Upper lobe of left lung (tissue), 6 donors: Measurements from ENCODE around the gene SUPT7L. TPM values are rescaled to one million over a fixed set of nuclear protein-coding genes. Genes with fewer than 3 reads are reported as not detected.
A peak's percentile ranks its signal among the peaks of the same experiment; 100 is the strongest.

ENCODE experiments used
- ATAC-seq, 2 donors: fragments of 200-7000 bp; cut with Tn5 transposase; one replicate each; pipeline ENCODE4 v1.9.1; 2022; ENCODE audit warnings: mild to moderate bottlenecking in 2 of 2, moderate library complexity in 2 of 2; ENCODE audit not compliant: low FRiP score in 2 of 2
- DNase-seq, 2 donors: peaks; one replicate each; pipeline ENCODE4 v3.0.0-alpha.2; 2019 to 2020
- H3K27ac ChIP-seq, 4 donors: fragments of 200-600 bp; sonication (generic); one replicate each; pipeline ENCODE4 v1.5.1; 2016 to 2019
- H3K27me3 ChIP-seq, 4 donors: fragments of 200-600 bp; sonication (generic); one replicate each; pipeline ENCODE4 v1.5.1; 2017 to 2019
- H3K36me3 ChIP-seq, 4 donors: fragments of 200-600 bp; sonication (generic); one replicate each; pipeline ENCODE4 v1.5.1; 2016 to 2019
- H3K4me1 ChIP-seq, 4 donors: fragments of 200-600 bp; sonication (generic); one replicate each; pipeline ENCODE4 v1.5.1; 2018 to 2019
- H3K4me3 ChIP-seq, 4 donors: fragments of 200-600 bp; sonication (generic); one replicate each; pipeline ENCODE4 v1.5.1; 2017 to 2019; ENCODE audit warnings: mild to moderate bottlenecking in 2 of 4, moderate library complexity in 1 of 4
- H3K9me3 ChIP-seq, 4 donors: fragments of 200-600 bp; sonication (generic); one replicate each; pipeline ENCODE4 v1.5.1; 2018 to 2019
- EP300 ChIP-seq, 4 donors: sonication (generic); formaldehyde crosslinking; IDR thresholded peaks; one replicate each; pipeline ENCODE4 v1.5.1; 2017; ENCODE audit warnings: antibody characterized with exemption in 4 of 4, control low read depth in 2 of 4
- POLR2A ChIP-seq, 4 donors: fragments of 450-650 bp; IDR thresholded peaks; one replicate each; pipeline ENCODE4 v1.5.1; 2016 to 2017; ENCODE audit warnings: antibody characterized with exemption in 4 of 4, mild to moderate bottlenecking in 2 of 4
- POLR2AphosphoS5 ChIP-seq, 2 donors: sonication (generic); formaldehyde crosslinking; IDR thresholded peaks; one replicate each; pipeline ENCODE4 v1.5.1; 2017; ENCODE audit warnings: antibody characterized with exemption in 2 of 2
- WGBS, 2 donors: methylation state at CpG; one replicate each; pipeline ENCODE4 v1.1.5; 2017 to 2018; 5-methylcytosine and 5-hydroxymethylcytosine counted together
- total RNA-seq, 6 donors: library from RNA; depleted of rRNA in 4 of 6; stranded (reverse); fragments of >200 nt in 4 of 6; gene quantifications; one replicate each; pipeline versions ENCODE4 v1.1.0 to v1.2.1, GENCODE V29; 2016 to 2021
- TF ChIP-seq, protein P1 (sequence below), 6 experiments: fragments of 450-650 bp in 4 of 6; fragments of 200-600 bp in 2 of 6; sonication (generic) in 2 of 6; IDR thresholded peaks; one replicate each; pipeline ENCODE4 v1.5.1; 2016 to 2019; ENCODE audit warnings: antibody characterized with exemption in 6 of 6
- donor health status: DM: no; HTN: no; CAD: no; lungs with moderate emphysema.
- donor health status: DM: no; HTN: yes; CAD: no; lungs with severe emphysema.

Gene SUPT7L, protein sequence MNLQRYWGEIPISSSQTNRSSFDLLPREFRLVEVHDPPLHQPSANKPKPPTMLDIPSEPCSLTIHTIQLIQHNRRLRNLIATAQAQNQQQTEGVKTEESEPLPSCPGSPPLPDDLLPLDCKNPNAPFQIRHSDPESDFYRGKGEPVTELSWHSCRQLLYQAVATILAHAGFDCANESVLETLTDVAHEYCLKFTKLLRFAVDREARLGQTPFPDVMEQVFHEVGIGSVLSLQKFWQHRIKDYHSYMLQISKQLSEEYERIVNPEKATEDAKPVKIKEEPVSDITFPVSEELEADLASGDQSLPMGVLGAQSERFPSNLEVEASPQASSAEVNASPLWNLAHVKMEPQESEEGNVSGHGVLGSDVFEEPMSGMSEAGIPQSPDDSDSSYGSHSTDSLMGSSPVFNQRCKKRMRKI
- 10 to 100 TPM; 22.2 to 70.2 (median 25.0) TPM for total RNA-seq

GRCh38 chr2:27663285-27664153 lies at the start of gene SUPT7L, which contains the start of gene SLC4A1AP:
Gene SUPT7L (minus strand): TSS chr2:27663614. CDS start chr2:27662192, 1,422 bp downstream.
Gene SLC4A1AP (plus strand): TSS chr2:27663889. CDS start chr2:27663915, 26 bp downstream.
- peaks cover 9 to 47% (median 31%) of the 10 kb centered on the region in 4 donors for H3K36me3 ChIP-seq
- WGBS, 2 donors: 0% methylated on average over 31 to 44 of the region's 56 CpGs
- peaks cover 23 to 41% (median 30%) of the 10 kb centered on the region in 4 donors for H3K4me1 ChIP-seq

DNA sequence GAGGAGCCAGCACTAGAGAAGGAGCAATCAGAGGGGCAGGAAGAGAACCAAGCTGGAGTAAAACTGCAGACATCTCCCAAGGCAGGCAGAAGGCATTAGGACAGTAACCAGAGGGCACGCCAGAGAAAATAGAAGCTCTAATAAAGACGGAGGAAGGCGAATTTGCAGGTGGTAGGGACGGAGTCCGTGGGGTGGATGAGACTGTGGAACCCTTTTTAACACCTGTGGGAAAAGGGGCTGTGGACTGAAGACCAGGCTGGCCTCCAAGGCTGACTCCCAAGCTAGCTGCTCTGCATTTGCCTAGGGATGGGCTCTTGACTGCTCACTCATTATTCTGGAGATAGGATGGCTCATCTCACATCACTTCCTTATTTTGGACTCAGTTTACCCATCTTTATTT lies 49.8 kb upstream of the SUPT7L start:
- WGBS, 2 donors: 95 to 98% methylated on average over 5 of the region's 5 CpGs
- ATAC-seq (no peak), DNase-seq (no peak)
- Histone ChIP-seq H3K27ac (no peak overlapping the region), H3K36me3 (no peaks in the 10 kb centered on the region), H3K4me3 (no peak overlapping the region), H3K4me1 (peaks cover 12 to 24% (median 19%) of the 10 kb centered on the region in 4 donors), H3K27me3 (peaks cover 0 to 11% (median 0%) of the 10 kb centered on the region in 4 donors), H3K9me3 (no peaks in the 10 kb centered on the region)
- no peak for TF ChIP-seq EP300 (IDR thresholded peaks at IDR 0.05)
- TF ChIP-seq, protein P1, sequence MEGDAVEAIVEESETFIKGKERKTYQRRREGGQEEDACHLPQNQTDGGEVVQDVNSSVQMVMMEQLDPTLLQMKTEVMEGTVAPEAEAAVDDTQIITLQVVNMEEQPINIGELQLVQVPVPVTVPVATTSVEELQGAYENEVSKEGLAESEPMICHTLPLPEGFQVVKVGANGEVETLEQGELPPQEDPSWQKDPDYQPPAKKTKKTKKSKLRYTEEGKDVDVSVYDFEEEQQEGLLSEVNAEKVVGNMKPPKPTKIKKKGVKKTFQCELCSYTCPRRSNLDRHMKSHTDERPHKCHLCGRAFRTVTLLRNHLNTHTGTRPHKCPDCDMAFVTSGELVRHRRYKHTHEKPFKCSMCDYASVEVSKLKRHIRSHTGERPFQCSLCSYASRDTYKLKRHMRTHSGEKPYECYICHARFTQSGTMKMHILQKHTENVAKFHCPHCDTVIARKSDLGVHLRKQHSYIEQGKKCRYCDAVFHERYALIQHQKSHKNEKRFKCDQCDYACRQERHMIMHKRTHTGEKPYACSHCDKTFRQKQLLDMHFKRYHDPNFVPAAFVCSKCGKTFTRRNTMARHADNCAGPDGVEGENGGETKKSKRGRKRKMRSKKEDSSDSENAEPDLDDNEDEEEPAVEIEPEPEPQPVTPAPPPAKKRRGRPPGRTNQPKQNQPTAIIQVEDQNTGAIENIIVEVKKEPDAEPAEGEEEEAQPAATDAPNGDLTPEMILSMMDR (IDR thresholded peaks at IDR 0.05): no peak
- no peak for TF ChIP-seq POLR2A (IDR thresholded peaks at IDR 0.05)
- no peak for TF ChIP-seq POLR2AphosphoS5 (IDR thresholded peaks at IDR 0.05)

More at GRCh38 chr2:27663285-27664153, at the start of gene SUPT7L, which contains the start of gene SLC4A1AP:
- Histone ChIP-seq H3K27me3 (no peaks in the 10 kb centered on the region), H3K27ac (peak within 1 kb of the TSS; percentile 89 to 97 (median 92)), H3K4me3 (peak within 1 kb of the TSS; percentile 82 to 96 (median 84)), H3K9me3 (no peaks in the 10 kb centered on the region)
- TF ChIP-seq, protein P1 (IDR thresholded peaks at IDR 0.05): peak in 1 of 6 experiments; percentile 22
- TF ChIP-seq EP300 (IDR thresholded peaks at IDR 0.05) (no peak), POLR2AphosphoS5 (IDR thresholded peaks at IDR 0.05) (peak; percentile 81), POLR2A (IDR thresholded peaks at IDR 0.05) (peak in 3 of 4 donors; percentile 28 to 51 (median 45))
- ATAC-seq (peak; percentile 93 to 94), DNase-seq (peak; percentile 77 to 94)

DNA sequence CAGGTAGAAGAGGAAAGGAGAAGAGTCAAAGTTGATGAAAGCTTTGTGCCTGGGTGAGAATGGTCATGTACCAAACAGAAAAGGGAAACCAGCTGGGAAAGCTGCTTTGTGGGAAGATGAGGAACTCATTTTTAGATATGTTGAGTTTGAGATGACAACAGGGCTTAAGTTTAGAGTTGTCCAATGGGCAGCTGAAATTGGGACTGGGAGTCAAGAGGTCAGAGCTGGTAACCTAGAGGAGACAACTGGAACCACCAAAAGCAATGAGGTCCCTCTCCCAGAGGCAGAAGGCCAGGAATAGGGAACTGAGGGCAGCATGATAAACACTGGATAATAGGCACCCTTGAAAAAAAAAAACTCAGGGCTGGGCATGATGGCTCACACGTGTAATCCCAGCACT lies 49.1 kb upstream of the SUPT7L start:
- no peak overlapping the region for H3K4me3 ChIP-seq
- peaks cover 12 to 30% (median 21%) of the 10 kb centered on the region in 4 donors for H3K4me1 ChIP-seq
- no peak for ATAC-seq
- peaks cover 0 to 11% (median 0%) of the 10 kb centered on the region in 4 donors for H3K27me3 ChIP-seq
- H3K27ac ChIP-seq: no peak overlapping the region
- TF ChIP-seq POLR2AphosphoS5 (IDR thresholded peaks at IDR 0.05) (no peak), EP300 (IDR thresholded peaks at IDR 0.05) (no peak), POLR2A (IDR thresholded peaks at IDR 0.05) (no peak)
- TF ChIP-seq, protein P1 (IDR thresholded peaks at IDR 0.05): no peak
- no peaks in the 10 kb centered on the region for H3K9me3 ChIP-seq
- DNase-seq: no peak
- no peaks in the 10 kb centered on the region for H3K36me3 ChIP-seq
- 72 to 80% methylated on average over 1 of the region's 1 CpG for WGBS, 2 donors

DNA sequence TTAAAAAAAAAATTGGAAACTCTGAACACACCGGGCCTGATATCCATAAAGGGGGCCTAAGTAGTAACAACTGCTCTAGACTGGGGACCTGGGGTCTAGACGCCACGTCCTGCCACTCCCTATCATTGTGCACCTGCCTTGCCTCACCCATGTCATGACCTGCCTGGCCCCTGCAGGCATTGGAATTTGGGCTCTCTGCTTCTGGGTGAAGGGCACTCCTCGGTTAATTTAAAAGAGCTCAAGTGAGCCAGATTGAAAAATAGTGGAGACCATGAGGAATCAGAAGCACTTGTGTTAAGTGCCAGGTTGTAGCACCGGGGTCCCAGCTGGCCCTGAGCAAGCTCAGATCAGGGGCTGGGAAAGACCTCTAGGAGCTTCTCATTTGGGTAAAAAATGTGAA lies 48.4 kb upstream of the SUPT7L start:
- ATAC-seq (no peak), DNase-seq (peak in 1 of 2 donors; percentile 50)
- TF ChIP-seq POLR2A (IDR thresholded peaks at IDR 0.05) (no peak), EP300 (IDR thresholded peaks at IDR 0.05) (no peak), POLR2AphosphoS5 (IDR thresholded peaks at IDR 0.05) (no peak)
- TF ChIP-seq, protein P1 (IDR thresholded peaks at IDR 0.05): no peak
- Histone ChIP-seq H3K36me3 (no peaks in the 10 kb centered on the region), H3K9me3 (no peaks in the 10 kb centered on the region), H3K4me3 (no peak overlapping the region), H3K27ac (no peak overlapping the region), H3K27me3 (peaks cover 0 to 11% (median 0%) of the 10 kb centered on the region in 4 donors), H3K4me1 (peaks cover 15 to 35% (median 28%) of the 10 kb centered on the region in 4 donors)
- 73 to 80% methylated on average over 5 of the region's 5 CpGs for WGBS, 2 donors
